ENCODE results near the gene SIAH3.
"Not testable (repeated sequence)": the region's sequence is repeated elsewhere in the genome, so short reads cannot be mapped to it uniquely, and the experiment has no call there.

SIAH3 gene

DNA sequence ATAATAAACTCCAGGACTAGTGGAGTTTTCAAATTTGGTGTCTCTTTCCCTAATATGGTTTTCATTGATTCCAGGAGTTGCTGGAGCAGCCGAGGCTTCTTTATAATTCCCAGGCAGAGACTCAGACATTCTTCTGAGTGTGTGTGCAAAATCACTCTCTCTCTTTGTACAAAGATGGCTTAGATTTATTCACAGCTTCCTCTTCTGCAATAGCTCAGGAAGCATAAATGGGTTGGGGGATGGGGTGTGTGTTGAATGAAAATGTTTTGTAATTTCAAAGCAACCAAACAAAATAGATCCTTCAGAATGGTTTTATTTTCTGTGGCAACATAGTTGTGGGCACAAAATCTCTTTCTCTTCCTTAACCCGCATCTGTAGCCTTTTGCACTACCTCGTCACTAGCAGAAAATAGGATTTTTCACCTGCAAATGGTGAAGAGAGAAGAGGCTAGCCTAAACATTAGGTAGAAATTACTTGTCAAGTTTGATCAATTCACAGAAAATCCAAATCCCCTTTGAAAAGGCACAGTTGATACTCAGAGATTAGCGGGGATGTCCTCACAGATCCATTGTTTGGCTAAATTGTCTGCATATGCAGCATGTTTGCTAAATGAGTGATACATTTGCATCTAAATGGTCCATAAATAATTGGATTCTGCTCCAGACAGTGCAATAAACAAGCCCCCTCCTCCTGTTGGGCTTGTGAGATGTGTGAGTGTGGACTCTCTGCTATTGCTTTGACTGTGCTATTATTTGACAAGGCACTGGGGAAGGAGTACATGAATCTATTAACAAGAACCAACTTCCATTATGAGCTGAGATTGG, 82.7 kb downstream of the SIAH3 start:
- no peaks in the 10 kb centered on the region for H3K27me3 ChIP-seq (ENCODE audit: control insufficient read depth, insufficient read depth, low read length)
- peaks cover 11% of the 10 kb centered on the region for H3K4me1 ChIP-seq (ENCODE audit: control insufficient read depth, insufficient read depth, low read length)
- H3K4me3 ChIP-seq (ENCODE audit: low read length), result no peak overlapping the region
- H3K27ac ChIP-seq (ENCODE audit: low read depth, low read length), result no peak overlapping the region
- H3K9ac ChIP-seq (ENCODE audit: low read length), result no peak overlapping the region
- H3K36me3 ChIP-seq (ENCODE audit: control insufficient read depth, insufficient read depth, low read length), result no peaks in the 10 kb centered on the region

DNA sequence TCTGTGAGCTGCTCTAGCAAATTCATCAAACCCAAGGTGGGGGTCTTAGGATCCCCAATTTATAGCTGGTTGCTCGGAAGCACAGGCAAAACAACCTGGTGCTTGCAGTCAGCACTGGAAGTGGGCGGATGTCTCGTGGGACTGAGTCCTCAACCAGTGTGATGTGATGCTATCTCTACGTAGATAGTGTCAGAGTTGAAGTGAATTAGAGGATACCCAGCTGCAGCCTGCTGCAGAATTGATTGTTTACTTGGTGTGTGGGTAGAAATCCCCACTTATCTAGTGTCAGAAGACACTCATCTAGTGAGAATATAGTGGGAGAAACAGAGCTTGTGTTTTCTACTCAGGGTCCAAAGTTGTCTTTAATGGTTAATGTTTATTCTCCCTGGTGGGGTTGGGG, 86.1 kb downstream of the SIAH3 start:
- Histone ChIP-seq H3K27me3 (ENCODE audit: control insufficient read depth, insufficient read depth, low read length) (no peaks in the 10 kb centered on the region), H3K36me3 (ENCODE audit: control insufficient read depth, insufficient read depth, low read length) (no peaks in the 10 kb centered on the region), H3K4me1 (ENCODE audit: control insufficient read depth, insufficient read depth, low read length) (peaks cover 9% of the 10 kb centered on the region), H3K4me3 (ENCODE audit: low read length) (no peak overlapping the region), H3K9ac (ENCODE audit: low read length) (no peak overlapping the region), H3K27ac (ENCODE audit: low read depth, low read length) (no peak overlapping the region)

- Histone ChIP-seq H3K4me3 (ENCODE audit: low read length) (no peak overlapping the region), H3K36me3 (ENCODE audit: control insufficient read depth, insufficient read depth, low read length) (no peaks in the 10 kb centered on the region), H3K4me1 (ENCODE audit: control insufficient read depth, insufficient read depth, low read length) (peaks cover 3% of the 10 kb centered on the region), H3K27me3 (ENCODE audit: control insufficient read depth, insufficient read depth, low read length) (no peaks in the 10 kb centered on the region), H3K27ac (ENCODE audit: low read depth, low read length) (no peak overlapping the region), H3K9ac (ENCODE audit: low read length) (no peak overlapping the region)
Observed at GRCh38 chr13:45763419-45763818, 88.1 kb downstream of the SIAH3 start.

GRCh38 chr13:45757589-45757988, 94.0 kb downstream of the SIAH3 start:
- H3K27me3 ChIP-seq (ENCODE audit: control insufficient read depth, insufficient read depth, low read length); H3K27ac ChIP-seq (ENCODE audit: low read depth, low read length); H3K4me1 ChIP-seq (ENCODE audit: control insufficient read depth, insufficient read depth, low read length); H3K36me3 ChIP-seq (ENCODE audit: control insufficient read depth, insufficient read depth, low read length); H3K4me3 ChIP-seq (ENCODE audit: low read length); H3K9ac ChIP-seq (ENCODE audit: low read length): not testable (repeated sequence)

- H3K27ac ChIP-seq (ENCODE audit: low read depth, low read length); H3K27me3 ChIP-seq (ENCODE audit: control insufficient read depth, insufficient read depth, low read length); H3K36me3 ChIP-seq (ENCODE audit: control insufficient read depth, insufficient read depth, low read length); H3K4me1 ChIP-seq (ENCODE audit: control insufficient read depth, insufficient read depth, low read length); H3K4me3 ChIP-seq (ENCODE audit: low read length); H3K9ac ChIP-seq (ENCODE audit: low read length): not testable (repeated sequence)
Observed at GRCh38 chr13:45756498-45756897, 95.1 kb downstream of the SIAH3 start.

DNA sequence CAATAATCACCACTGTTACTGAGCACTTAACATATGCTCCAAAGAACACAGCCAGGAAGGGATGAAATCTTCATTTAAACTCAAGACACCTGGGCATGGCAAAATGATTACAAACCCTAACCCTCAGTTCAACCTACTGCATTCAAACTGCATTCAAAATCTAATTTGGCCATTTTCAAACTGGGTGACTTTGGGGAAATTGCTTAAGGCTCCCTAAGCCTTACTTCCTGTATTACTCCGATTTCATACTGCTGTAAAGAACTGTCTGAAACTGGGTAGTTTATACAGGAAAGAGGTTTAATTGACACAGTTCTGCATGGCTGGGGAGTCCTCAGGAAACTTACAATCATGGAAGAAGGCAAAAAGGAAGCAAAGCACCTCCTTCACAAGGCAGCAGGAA, 99.0 kb downstream of the SIAH3 start:
- Histone ChIP-seq H3K4me1 (ENCODE audit: control insufficient read depth, insufficient read depth, low read length) (no peaks in the 10 kb centered on the region), H3K9ac (ENCODE audit: low read length) (no peak overlapping the region), H3K27ac (ENCODE audit: low read depth, low read length) (no peak overlapping the region), H3K27me3 (ENCODE audit: control insufficient read depth, insufficient read depth, low read length) (no peaks in the 10 kb centered on the region), H3K36me3 (ENCODE audit: control insufficient read depth, insufficient read depth, low read length) (no peaks in the 10 kb centered on the region), H3K4me3 (ENCODE audit: low read length) (no peak overlapping the region)

DNA sequence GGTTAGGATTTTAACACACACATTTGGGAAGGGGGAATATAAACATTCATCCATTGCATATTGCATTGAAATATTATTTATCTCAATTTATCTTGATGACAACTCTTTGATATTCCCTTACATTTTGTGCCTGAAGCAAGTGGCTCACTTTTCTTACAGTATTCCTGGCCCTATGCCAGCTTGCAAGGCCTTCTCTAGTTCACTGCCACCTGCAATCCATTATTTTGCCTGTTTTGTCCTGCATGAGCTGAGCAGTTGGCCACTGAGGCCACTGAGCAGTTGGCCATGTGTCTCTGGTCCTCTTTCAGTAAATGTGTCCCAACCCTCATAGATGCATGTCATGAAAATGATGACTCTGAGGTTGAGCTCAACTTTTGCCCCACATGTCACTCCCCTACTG, 99.7 kb downstream of the SIAH3 start:
- H3K4me1 ChIP-seq (ENCODE audit: control insufficient read depth, insufficient read depth, low read length), result no peaks in the 10 kb centered on the region
- H3K27me3 ChIP-seq (ENCODE audit: control insufficient read depth, insufficient read depth, low read length), result no peaks in the 10 kb centered on the region

GRCh38 chr13:45750566-45750965, 101.0 kb downstream of the SIAH3 start:
- Histone ChIP-seq H3K4me3 (ENCODE audit: low read length) (no peak overlapping the region), H3K27me3 (ENCODE audit: control insufficient read depth, insufficient read depth, low read length) (no peaks in the 10 kb centered on the region), H3K9ac (ENCODE audit: low read length) (no peak overlapping the region), H3K4me1 (ENCODE audit: control insufficient read depth, insufficient read depth, low read length) (no peaks in the 10 kb centered on the region), H3K36me3 (ENCODE audit: control insufficient read depth, insufficient read depth, low read length) (no peaks in the 10 kb centered on the region), H3K27ac (ENCODE audit: low read depth, low read length) (no peak overlapping the region)

More for the DNA sequence above, 99.7 kb downstream of the SIAH3 start:
- no peaks in the 10 kb centered on the region for H3K36me3 ChIP-seq (ENCODE audit: control insufficient read depth, insufficient read depth, low read length)
- H3K4me3 ChIP-seq (ENCODE audit: low read length), result no peak overlapping the region
- H3K9ac ChIP-seq (ENCODE audit: low read length), result no peak overlapping the region
- no peak overlapping the region for H3K27ac ChIP-seq (ENCODE audit: low read depth, low read length)

GRCh38 chr13:45748941-45749759, 102.4 kb downstream of the SIAH3 start:
- Histone ChIP-seq H3K36me3 (ENCODE audit: control insufficient read depth, insufficient read depth, low read length) (no peaks in the 10 kb centered on the region), H3K4me1 (ENCODE audit: control insufficient read depth, insufficient read depth, low read length) (no peaks in the 10 kb centered on the region), H3K27me3 (ENCODE audit: control insufficient read depth, insufficient read depth, low read length) (no peaks in the 10 kb centered on the region), H3K4me3 (ENCODE audit: low read length) (no peak overlapping the region), H3K27ac (ENCODE audit: low read depth, low read length) (no peak overlapping the region), H3K9ac (ENCODE audit: low read length) (no peak overlapping the region)

DNA sequence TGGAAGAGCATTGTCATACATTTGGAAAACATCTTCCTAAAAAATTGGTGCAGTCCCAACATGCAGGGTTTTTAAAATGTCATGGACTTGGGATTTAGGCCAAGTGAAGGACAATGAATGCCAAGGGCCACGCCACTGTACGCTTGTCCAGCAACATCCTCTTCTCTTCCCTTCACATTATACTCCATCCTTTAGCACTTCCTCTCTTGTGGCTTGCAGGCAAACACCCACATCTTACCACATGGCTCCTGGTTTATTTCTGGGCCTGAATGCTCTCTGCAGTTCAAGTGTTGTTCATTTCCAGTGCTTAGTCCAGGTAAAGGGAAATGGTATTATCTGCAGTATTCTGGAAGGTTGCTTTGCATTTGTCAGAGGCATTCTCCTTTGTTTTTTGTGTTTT, 104.5 kb downstream of the SIAH3 start:
- Histone ChIP-seq H3K36me3 (ENCODE audit: control insufficient read depth, insufficient read depth, low read length) (no peaks in the 10 kb centered on the region), H3K4me3 (ENCODE audit: low read length) (no peak overlapping the region), H3K27me3 (ENCODE audit: control insufficient read depth, insufficient read depth, low read length) (no peaks in the 10 kb centered on the region), H3K27ac (ENCODE audit: low read depth, low read length) (no peak overlapping the region), H3K9ac (ENCODE audit: low read length) (no peak overlapping the region), H3K4me1 (ENCODE audit: control insufficient read depth, insufficient read depth, low read length) (no peaks in the 10 kb centered on the region)

DNA sequence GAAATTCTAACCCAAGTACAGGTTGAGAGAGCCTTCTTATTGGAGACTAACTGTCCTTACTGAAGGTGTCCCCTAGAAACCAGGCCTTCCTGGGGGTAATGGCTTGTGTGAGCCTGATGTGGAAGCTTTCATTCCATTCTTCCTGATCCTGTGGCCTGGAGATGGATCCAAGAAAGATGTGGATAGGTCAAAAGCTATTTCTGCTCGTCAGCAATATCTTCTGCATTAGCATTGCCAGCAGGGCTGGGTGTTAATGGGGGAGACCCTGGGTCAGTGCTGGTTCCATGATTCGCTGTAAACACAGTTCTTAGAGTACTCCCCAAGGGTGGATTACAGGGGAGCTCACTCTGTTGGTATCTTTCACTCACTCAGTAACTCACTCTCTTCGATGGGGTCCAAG, 106.6 kb downstream of the SIAH3 start:
- Histone ChIP-seq H3K4me3 (ENCODE audit: low read length) (no peak overlapping the region), H3K4me1 (ENCODE audit: control insufficient read depth, insufficient read depth, low read length) (no peaks in the 10 kb centered on the region), H3K27ac (ENCODE audit: low read depth, low read length) (no peak overlapping the region), H3K9ac (ENCODE audit: low read length) (no peak overlapping the region), H3K27me3 (ENCODE audit: control insufficient read depth, insufficient read depth, low read length) (no peaks in the 10 kb centered on the region), H3K36me3 (ENCODE audit: control insufficient read depth, insufficient read depth, low read length) (no peaks in the 10 kb centered on the region)

DNA sequence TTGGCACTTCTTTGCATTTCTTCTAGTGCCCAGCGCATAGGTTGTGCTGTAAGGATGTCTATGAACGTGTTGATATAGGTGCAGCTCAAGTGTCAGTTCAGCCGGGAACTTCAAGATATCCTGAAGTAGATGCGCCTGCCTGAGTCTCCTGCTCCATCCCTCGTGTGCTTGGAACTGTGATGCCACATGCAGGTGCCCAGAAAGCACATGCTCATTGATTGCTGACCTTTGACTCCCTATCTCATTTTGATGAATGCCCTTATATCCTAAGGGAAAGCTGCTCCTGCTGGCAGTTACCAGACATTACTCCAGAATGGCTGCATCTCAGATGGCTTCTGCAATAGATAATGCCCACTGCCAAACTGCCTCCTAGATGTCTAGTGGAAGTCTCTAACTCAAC, 108.6 kb downstream of the SIAH3 start:
- no peaks in the 10 kb centered on the region for H3K36me3 ChIP-seq (ENCODE audit: control insufficient read depth, insufficient read depth, low read length)
- H3K4me1 ChIP-seq (ENCODE audit: control insufficient read depth, insufficient read depth, low read length), result no peaks in the 10 kb centered on the region
- no peak overlapping the region for H3K9ac ChIP-seq (ENCODE audit: low read length)
- no peaks in the 10 kb centered on the region for H3K27me3 ChIP-seq (ENCODE audit: control insufficient read depth, insufficient read depth, low read length)
- no peak overlapping the region for H3K4me3 ChIP-seq (ENCODE audit: low read length)
- no peak overlapping the region for H3K27ac ChIP-seq (ENCODE audit: low read depth, low read length)
